Activated CD4-positive, alpha-beta T cell treated with anti-CD3 and anti-CD28 coated beads, Interleukin-2, amount 50 U/mL, for 4 hours (primary cell): ENCODE measurements around the gene C3orf22.

Experiments
- DNase-seq, 2 experiments: peaks; one replicate each; pipeline ENCODE4 v3.0.0-alpha.2; 2020

Gene C3orf22

DNA sequence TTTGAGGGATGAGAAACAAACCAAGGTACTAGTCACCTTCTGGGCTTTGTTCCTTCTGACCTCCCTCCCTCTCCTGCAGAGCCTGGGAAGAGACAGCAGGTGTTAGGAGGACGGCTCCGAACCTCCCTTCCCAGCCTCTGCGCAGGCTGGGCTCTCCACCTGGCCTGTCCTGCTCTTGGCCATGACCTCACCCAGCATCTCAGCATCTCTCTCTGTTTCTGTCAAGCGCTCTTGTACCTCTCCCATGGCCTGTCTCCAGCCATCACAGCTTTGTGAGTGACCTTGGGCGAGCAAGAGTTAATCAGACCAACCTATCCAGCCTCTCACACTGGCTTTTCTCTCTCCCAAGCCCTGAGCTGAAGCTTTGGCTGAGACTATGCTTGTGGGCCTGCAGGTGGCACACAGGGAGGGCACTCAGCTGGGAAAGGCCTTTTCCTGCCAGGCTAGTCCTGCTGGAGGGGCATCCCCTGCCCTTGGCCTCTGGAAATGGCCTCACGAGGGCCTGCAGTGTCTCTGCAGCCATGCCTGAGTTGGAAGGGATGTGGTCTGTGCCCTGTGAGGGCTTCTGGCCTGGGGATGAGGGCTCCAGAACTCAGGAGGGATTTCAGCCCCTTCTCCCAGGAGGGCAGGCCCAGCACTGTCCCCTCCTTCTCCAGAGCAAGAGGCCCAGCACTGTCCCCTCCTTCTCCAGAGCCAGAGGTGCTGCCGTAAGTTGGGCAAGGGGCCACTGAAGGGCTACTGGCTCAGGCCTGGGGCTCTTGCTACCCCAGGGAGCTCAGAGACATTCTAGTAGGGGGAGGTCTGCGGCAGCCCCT is 32.7 kb downstream of the C3orf22 start:
- no peak for DNase-seq

DNA sequence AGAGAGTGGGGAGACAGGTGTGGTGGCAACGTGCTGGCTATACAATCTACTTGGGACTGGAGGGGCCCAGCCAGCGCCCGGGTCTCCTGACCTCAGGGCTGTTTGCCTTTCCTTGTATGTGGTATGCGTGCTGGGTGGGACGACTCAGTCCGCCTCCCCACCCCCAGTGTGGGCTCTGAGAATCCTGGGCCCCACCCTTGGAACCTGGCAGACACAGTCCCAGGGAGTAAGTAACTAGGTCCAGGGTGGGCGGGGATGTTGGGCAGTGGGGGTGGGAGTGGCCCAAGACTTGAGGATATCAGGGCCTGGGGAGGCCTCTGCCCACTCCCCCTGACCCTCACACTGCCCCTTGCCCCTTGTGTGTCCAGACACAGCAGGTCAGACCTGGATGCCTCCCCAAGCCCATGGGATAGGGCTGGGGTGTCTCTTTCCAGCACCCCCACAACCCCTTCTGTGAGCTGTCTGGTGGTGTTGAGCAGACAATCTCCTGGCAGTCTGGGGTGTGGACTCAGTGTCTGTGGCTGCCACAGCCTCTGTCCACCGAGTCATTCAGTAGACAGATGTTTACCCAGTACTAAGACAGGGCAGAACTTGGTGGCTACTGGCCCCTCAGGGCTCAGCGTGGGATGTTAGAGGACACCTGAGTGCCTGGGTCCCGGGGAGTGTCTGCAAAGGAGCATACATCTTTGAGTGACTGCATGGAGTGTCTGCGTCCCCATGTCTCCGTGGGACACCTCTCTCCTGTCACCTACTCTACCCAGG is 33.5 kb downstream of the C3orf22 start:
- DNase-seq: no peak

DNA sequence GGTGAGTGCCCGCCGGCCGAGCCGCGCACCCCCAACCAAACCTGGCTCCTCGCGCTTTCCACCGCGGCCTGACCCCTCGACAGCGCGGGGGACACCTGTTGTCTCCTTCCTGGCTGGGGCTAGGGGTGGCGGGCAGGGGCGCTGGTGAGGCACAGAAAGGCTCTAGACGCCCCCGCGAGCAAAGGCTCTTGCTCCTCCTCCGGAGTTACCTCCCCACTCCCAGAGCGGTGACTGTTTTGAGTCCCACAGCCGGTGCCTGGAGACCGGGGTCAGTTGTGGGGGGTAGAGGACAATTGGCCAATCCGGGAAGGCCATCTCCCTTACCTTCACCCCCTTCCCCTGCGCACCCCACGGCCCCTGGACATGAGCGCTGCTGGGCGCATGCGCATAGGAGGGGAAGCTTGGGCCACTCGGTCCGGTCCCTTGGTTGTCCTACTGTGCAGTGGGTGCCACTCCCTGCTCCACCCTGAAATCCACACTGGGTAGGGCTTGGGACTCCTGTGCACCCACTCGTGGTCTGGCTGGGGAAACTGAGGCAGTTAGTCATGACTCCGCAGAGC is 34.2 kb downstream of the C3orf22 start:
- no peak for DNase-seq

DNA sequence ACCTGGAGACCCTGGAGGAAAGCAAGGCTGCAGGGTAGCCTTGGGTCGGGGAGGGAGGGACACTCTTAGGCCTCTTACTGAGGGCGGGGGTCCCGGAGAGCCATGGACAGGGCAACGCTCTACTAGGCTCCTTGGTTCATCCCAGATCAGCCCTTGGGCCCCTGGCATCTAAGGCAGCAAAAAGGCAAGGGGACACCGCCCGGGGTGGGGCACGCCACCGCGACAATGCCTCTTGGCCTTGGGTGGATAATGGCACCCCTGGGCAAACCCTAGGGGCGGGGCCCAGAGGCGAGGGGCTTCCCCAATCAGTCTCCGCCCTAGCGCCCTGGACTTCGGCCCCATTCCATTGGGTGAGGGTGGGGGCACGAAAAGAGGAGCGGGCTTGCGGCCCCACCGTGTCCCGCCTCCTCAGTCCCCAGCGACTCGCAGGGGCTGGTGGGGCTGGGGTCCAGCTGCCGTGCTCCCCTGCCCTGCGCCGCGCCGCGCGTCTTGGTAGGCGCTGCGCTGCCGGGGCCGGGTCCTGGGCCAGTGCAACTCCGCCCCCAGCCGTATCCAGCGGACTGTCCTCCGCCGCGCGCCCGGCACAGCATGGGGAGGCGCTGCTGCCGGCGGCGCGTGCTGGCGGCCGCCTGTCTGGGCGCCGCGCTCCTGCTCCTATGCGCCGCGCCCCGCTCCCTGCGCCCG is 34.8 kb downstream of the C3orf22 start, which contains the start of gene CHST13:
Gene CHST13 (plus strand): TSS at position 411 of the 684 bp plus-strand sequence. CDS start 178 bp downstream, at position 589.
- DNase-seq: no peak

DNA sequence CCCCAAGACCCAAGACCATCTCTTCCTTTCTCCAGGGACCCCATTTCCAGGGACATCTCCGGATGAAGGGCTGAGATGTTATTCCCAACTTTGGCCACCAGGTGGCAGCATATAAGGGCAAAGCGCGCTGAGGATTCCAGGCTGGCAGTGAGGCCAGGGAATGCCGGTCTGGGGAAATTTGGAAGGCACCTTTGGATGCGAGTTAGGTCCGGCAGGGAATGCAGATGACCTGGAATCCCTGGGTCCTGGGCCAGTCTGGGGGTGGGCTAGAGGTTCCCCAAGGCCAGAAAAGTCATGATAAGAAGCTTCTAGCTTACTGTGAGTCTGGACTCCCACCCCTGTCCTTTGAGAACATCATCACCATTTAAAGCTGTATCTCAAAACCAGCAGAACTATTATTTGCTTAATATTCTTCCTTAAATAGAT is 36.4 kb downstream of the C3orf22 start:
- DNase-seq: peak; percentile 19 to 29

DNA sequence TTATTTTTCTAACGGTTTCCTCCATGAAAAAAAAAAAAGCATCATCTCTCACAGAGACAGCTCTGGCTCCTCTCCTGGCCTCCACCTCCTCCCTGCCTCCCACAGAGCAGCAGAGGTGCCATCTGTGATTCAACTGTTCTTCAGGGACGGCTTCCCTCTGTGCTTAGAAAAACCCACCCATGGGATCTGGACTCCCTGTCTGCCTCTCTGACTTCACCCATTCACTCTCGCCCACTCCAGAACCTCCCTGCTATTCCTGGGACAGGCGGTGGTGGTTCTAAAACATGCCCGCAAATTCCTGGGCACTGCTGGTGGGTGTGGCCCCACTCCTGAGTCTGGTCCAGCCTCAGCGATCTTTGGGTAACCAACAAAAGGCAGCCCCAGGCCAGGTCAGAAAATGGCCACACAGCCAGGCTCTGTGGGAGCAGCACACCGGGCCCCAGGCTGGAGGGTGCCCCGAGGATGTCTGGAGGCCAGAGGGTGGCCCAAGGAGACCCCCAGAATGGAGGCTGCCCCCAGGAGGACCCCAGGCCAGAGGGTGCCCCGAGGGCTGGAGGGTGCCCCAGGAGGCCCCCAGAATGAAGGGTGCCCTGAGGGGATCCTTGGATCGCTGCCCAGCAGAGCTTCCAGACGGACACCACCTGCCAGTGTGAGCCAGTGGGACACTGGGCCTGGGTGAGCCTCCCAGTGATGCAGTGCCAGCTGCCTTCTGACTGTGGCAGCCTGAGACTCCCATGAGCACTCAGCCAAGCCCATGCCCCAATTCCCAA is 37.4 kb downstream of the C3orf22 start:
- no peak for DNase-seq

DNA sequence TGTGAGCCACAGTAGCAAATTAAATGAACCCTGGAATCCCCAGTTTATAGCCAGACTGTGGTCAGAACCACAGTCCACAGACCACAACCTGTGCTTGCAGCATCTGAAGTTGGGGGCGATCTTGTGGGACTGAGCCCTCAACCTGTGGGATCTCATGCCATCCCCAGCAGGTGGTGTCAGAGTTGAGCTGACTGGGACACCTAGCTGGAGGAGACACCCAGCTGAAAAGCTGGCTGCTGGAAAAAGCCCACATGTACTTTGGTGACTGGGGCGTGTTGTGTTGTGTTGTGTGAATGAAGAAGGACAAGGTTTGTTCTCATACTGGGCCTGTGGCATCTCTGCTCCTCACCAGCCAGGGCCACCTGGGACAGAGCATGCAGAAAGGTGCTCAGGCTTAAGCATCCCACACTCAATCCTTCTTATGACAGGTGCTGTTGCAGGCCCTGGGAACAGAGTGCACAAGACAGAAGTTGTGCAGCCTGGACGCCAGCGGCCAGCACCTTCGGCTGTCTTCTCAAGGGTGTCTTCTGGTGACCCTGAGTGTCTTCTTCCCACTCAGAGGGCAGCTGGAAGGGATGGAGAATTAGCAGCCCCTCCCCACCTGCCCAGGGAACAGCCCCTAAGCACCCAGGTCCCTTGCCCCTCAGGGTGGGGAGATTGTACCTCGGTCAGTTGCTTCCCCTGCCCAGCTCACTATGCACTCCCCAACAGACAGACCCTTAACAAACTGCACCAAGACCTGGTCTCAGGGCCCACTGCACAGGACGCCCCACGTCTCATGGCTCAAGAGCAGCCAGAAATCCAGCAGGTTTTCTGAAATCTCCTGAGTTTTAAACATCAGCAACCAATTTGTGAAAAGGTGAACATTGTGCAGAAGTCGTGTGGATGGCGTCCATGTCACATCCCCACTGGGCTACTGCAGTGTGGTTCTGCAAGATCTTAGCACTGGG is 39.0 kb downstream of the C3orf22 start:
- DNase-seq: no peak

DNA sequence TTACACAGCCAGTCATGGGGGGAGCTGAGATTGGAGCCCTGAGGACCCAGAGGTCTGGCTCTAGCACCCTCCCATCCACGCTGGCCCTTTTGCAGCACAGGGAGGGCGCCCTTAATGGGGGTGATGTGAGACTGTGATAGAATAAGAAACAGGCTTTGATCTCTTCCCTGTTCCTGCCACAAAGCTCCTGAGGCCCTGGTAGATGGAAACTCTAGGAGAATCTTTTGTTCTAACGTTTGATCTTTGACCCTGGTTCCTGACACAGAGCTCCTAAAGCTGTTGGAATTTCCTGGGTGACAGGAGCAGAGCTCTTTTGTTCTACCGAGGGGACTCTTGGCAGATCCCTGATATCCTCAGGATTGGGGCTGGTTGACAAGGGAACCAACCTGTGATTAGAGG is 40.0 kb downstream of the C3orf22 start:
- no peak for DNase-seq

DNA sequence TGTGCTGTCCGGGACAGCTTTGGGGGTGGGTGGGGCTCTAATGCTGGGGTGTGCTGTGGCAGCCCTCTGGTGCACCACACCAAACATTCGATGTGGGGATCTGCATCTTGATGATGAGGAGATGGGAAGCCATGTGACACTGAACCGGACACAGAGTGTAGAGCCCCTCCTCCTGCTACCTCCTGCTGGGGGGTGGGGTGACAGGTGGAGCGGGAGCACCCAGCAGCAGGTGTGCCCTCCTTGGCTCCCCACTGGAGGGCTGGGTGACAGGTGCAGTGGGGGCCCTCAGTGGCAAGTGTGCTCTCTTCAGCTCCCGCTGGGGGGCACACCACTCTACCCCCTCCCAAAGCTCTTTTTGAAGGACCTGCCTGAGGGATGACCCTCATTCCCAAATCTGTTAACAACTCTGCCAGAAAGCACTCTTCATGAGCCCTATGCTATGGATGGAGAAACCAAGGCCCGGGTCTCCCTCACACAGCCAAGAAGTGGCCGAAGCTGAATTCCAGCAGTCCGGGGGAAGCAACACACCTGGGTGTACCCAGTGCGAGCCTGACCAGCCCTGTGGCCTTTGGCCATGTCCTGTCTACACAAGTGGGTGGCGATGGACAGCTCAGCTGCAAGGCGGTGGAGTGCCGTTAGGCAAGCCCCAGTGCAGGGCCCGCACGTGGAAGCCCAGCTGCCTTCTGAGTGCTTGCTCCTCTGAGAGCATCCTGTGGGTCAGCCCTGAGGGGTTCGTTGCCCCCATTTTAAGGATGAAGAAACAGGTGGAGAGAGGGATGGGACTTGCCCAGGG is 40.5 kb downstream of the C3orf22 start:
- DNase-seq: no peak

DNA sequence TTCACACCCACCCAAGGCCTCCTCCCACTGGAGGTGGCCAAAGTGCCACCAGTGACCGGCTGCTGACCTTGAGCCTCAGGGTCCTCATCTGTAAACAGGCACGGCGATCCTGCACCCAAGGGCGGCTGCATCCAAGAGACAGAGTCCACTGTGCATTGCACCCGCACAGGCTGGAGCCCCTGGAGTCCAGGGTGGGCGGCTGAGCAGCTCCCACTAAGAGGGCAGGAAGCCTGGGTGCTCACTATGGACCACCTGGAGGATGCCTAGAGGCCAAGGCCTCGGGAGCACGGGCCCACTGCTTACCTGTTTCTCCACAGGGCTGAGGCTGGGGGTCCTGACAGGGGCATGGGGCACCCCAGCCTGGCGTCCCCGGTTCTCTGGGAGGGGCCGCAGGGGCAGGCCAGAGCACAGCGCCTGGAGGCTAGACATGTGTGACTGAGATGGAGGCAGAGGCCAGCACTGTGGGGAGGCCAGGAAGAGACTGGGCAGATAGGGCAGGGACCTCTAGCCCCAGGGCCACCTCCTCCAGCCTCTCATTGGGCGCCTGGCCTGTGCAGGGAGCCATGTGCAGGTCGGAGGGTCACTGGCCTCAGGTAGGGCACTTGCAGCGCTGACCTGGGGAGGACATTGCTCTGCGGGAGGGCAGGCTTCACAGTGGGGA is 41.3 kb downstream of the C3orf22 start, which contains the start of gene UROC1:
Gene UROC1 (minus strand): TSS at position 483 of the 661 bp plus-strand sequence. CDS start 54 bp downstream, at position 429.
- no peak for DNase-seq

DNA sequence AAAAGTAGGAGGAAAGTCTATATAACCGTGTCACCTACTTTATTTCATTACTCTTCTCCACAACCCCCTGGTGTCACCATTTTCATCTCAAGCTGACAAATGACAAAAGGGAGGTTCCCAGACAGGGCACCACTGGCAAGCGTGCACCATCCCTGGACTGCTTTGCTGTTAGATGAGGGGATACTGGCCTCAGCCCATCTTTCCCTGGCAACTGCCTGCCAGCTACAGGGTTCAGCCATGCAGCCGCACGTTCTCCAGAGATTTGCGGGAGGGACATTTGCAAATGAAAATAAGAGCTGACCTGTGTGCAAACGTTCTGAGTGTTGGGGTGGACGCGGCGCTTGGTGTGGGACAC is 41.8 kb downstream of the C3orf22 start:
- no peak for DNase-seq

DNA sequence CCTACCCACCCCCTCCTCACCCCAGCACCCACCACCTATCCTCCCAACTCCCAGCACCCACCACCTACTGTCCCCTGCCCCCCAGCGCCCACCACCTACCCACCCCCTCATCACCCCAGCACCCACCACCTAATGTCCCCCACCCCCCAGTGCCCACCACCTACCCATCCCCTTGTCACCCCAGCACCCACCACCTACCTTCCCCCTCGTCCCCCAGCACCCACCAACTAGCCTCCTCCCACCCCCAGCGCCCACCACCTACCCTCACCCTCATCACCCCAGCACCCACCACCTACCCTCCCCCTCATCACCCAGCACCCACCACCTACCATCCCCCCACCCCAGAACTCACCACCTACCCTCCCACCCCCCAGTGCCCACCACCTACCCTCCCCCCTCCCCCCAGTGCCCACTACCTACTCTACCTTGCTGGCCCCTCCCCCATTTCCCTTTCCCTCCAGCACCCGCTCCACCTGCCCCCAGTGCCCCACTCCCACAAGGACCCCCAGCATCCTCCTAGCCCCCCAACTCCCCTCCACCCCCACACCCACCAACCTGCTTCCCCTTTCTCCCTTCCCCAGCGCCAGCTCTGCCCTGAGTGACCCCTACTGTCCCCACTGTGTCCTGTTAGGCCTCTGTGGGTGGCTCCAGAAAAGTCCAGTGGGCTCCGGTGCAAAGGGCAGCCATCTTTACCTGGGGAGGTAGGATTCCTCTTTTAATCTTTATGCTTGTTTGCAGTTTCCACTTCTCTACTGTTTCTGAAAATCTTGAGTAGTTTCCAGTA is 42.4 kb downstream of the C3orf22 start:
- DNase-seq: no peak

DNA sequence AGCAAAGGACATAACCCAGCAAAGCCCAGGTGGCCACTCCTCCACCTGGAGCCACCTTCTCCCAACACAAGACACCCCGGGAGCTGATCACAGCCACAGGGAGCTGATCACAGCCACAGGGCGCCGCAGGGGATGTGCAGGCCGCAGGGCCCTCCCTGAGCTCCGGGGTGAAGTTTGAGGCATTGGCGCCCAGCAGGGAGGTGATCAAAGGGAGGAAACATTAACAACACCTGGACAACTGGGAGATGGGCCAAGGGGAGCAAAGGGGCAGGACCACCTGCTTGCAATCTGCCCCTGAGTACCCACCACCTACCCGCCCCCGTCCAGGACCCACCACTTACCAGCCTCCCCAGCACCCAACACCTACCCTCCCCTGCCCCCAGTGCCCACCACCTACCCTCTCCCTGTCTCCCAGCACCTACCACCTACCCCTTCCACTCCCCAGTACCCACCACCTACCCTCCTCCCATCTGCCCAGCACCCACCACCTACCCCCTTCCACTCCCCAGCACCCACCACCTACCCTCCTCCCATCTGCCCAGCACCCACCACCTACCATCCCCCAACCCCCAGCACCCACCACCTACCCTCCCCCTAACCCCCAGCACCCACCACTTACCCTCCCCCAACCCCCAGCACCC is 43.5 kb downstream of the C3orf22 start:
- no peak for DNase-seq

DNA sequence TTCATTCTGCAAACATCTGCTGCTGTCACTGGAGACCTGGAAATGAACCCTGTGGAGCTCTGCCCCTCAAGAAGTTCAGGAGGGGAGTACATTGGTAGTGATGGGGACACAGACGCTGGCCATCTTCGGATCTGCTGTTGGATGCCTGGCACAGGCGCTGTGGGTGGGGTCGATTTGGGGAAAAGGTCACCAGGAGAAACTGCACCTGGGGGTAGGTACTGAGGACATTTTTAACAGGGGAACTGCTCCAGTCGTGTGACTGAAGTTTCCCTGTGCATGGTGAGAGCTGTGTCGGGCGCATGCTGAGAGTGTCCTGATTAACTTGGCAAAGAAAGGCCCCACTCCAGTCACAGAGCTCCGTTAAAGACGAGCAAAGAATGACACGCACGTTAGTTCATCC is 44.6 kb downstream of the C3orf22 start:
- no peak for DNase-seq

DNA sequence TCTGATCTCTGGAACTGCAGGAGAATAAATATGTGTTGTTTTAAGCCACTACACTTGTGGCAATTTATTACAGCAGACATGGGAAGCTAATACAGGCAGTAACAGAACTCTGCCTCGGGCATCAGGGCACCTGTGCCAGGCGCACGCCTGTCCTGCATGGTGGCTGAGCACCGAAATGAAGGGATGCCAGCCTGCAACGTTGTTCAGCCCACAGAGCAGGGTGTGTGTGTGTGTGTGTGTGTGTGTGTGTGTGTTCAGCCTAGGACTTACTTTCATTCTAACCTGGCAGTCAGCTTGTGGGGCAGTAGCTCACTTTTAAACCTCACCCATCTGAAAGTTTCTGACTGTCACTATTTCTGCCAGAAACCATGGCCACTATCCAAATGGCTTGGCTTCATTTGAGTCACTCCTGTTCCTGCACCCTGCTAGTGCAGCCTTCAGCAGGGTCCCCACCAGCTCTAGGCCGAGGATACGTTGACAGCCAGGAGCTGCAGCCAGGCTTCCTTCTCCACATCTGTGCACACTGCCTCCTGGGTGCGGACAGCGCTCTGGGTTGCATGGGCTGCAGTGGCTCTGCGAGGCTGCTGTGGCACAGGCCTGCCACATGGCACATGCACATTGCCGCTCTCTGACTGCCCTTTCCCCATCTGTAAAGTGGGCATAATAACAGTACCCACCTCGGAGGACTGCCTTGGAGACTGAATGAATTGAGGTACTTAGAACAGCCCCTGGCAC is 45.6 kb downstream of the C3orf22 start:
- DNase-seq: no peak

DNA sequence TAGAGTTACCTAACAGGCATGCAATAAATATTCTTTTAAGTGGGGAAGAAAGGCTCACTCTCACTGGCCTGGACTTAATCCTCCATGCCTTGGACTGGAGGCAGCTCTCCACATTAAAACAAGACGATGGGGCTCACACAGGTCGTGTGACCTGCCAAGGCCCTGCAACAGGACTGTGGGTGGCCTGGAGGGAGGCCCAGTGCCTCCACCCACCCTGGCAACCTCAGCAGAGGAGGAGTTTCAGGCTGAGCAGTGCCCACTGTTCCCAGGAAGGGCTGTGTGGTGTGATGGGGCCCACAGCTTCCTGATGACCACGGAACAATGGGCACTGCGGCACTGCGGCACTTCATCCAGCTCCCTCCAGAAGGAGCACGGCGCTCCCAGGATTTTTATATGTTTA is 46.7 kb downstream of the C3orf22 start:
- no peak for DNase-seq

DNA sequence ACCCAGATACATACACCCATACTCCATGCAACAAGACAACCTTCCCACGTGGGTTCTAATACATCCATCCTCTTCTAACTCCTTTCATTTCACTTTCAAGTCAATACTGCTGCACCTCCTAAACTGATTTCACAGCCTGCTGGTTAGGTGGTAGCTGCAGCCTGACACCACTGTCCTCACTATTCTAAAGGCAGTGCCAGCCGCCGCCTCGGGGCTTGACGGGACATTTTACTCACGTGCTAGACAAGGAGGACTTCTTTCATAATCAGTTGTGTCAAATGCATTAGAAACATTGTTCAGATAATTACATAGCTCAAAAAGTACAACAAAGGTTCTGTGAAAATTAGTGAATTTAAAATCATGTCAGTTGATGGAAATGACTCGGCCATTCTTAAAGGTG is 47.4 kb downstream of the C3orf22 start:
- DNase-seq: no peak
